Measurements from ENCODE around the gene DNMT3A.

The DNMT3A gene

GRCh38 chr2:25373269-25373981, 31.7 kb upstream of the DNMT3A start:
- in situ Hi-C loops (cut with MboI; ENCODE audit: low sequenced_read_pairs), result no loop called here

- in situ Hi-C loops (cut with MboI; ENCODE audit: low sequenced_read_pairs), result no loop called here
Measured at GRCh38 chr2:25372405-25373268, 30.9 kb upstream of the DNMT3A start.

- in situ Hi-C loops (cut with MboI; ENCODE audit: low sequenced_read_pairs), result no loop called here
Measured at GRCh38 chr2:25371253-25372241, 29.8 kb upstream of the DNMT3A start.

- in situ Hi-C loops (cut with MboI; ENCODE audit: low sequenced_read_pairs), result no loop called here
Measured at GRCh38 chr2:25369876-25370275, 28.2 kb upstream of the DNMT3A start.

- in situ Hi-C loops (cut with MboI; ENCODE audit: low sequenced_read_pairs), result no loop called here
Measured at GRCh38 chr2:25369439-25369838, 27.7 kb upstream of the DNMT3A start.

GRCh38 chr2:25368660-25369059, 26.9 kb upstream of the DNMT3A start:
- in situ Hi-C loops (cut with MboI; ENCODE audit: low sequenced_read_pairs), result no loop called here

- in situ Hi-C loops (cut with MboI; ENCODE audit: low sequenced_read_pairs), result no loop called here
Measured at GRCh38 chr2:25367296-25367695, 25.6 kb upstream of the DNMT3A start.

- in situ Hi-C loops (cut with MboI; ENCODE audit: low sequenced_read_pairs), result no loop called here
Measured at GRCh38 chr2:25366629-25367028, 24.9 kb upstream of the DNMT3A start.

GRCh38 chr2:25365241-25365640, 23.5 kb upstream of the DNMT3A start:
- in situ Hi-C loops (cut with MboI; ENCODE audit: low sequenced_read_pairs), result no loop called here

- in situ Hi-C loops (cut with MboI; ENCODE audit: low sequenced_read_pairs), result no loop called here
Measured at GRCh38 chr2:25363733-25364132, 22.0 kb upstream of the DNMT3A start.

- in situ Hi-C loops (cut with MboI; ENCODE audit: low sequenced_read_pairs), result no loop called here
Measured at GRCh38 chr2:25362434-25363145, 20.9 kb upstream of the DNMT3A start.

GRCh38 chr2:25362049-25362433, 20.3 kb upstream of the DNMT3A start:
- in situ Hi-C loops (cut with MboI; ENCODE audit: low sequenced_read_pairs), result no loop called here

- in situ Hi-C loops (cut with MboI; ENCODE audit: low sequenced_read_pairs), result no loop called here
Measured at GRCh38 chr2:25361261-25362048, 19.7 kb upstream of the DNMT3A start.

GRCh38 chr2:25358836-25359235, 17.1 kb upstream of the DNMT3A start:
- in situ Hi-C loops (cut with MboI; ENCODE audit: low sequenced_read_pairs), result no loop called here

GRCh38 chr2:25358249-25358815, 16.6 kb upstream of the DNMT3A start:
- in situ Hi-C loops (cut with MboI; ENCODE audit: low sequenced_read_pairs), result no loop called here

- in situ Hi-C loops (cut with MboI; ENCODE audit: low sequenced_read_pairs), result no loop called here
Measured at GRCh38 chr2:25356088-25356487, 14.4 kb upstream of the DNMT3A start.

- in situ Hi-C loops (cut with MboI; ENCODE audit: low sequenced_read_pairs), result no loop called here
Measured at GRCh38 chr2:25355270-25355669, 13.5 kb upstream of the DNMT3A start.

- in situ Hi-C loops (cut with MboI; ENCODE audit: low sequenced_read_pairs), result no loop called here
Measured at GRCh38 chr2:25354116-25354515, 12.4 kb upstream of the DNMT3A start.

GRCh38 chr2:25349397-25349796, 7.7 kb upstream of the DNMT3A start:
- in situ Hi-C loops (cut with MboI; ENCODE audit: low sequenced_read_pairs), result no loop called here
